ENCODE results near the gene VENTX. TPM values are rescaled to one million over a fixed set of nuclear protein-coding genes. Genes with fewer than 3 reads are reported as not detected.

VENTX gene
- total and polyA plus RNA-seq, 2 donors (not counting 3 experiments of a cell fraction or from before 2014, with no cell fraction given), result not detected

DNA sequence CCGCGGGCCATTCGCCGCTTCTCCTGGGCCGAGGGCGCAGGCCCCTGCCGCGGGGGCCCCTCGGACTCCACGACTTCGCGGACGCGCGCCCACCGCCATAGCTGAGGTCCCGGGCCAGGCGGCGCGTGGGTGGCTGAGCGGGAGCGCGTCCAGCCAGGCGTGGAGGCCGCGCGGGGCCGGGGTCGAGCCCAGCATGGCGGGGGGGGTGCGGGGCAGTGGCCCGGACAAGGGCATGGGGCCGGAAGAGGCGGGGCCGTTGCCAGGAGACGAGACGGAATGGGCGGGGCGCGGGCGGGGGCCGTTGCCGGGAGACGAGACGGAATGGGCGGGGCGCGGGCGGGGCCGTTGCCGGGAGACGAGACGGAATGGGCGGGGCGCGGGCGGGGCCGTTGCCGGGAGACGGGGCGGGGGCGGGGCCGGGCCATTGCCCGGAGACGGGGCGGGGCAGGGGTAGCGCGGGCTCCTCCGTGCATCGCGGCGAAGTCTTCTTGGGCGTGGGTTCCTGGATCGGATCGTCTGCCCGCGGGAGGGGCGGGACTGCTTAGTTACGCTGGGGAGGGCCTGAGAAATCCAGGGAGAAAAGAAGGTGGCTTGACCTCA lies 24.2 kb downstream of the VENTX start:
- H3K9ac ChIP-seq (replicated peaks; ENCODE audit: extremely low read depth, insufficient read depth, low read length), result no peak overlapping the region
- no peaks in the 10 kb centered on the region for H3K9me3 ChIP-seq (replicated peaks; ENCODE audit: control insufficient read depth, insufficient read depth, low read length)
- FAIRE-seq (no peak), DNase-seq (ENCODE audit: low read depth, low spot score) (peak; percentile 16)
- peak overlapping the region; percentile 13 to 40 (median 25) for H3K4me3 ChIP-seq (replicated peaks in 1 of 3; ENCODE audit: insufficient read depth in 1 of 3, low read depth in 1 of 3, low read length in 3 of 3)
- CTCF ChIA-PET, result no interaction called here
- no peaks in the 10 kb centered on the region for H3K79me2 ChIP-seq (ENCODE audit: control insufficient read depth, insufficient read depth, low read length)
- TF ChIP-seq POLR2A (IDR thresholded peaks at IDR 0.05; ENCODE audit: low read depth, low read length) (peak; percentile 21), POLR2AphosphoS5 (IDR thresholded peaks at IDR 0.05; ENCODE audit: insufficient read depth, low read depth, low read length) (no peak)
- no peak overlapping the region for H3K27ac ChIP-seq (ENCODE audit: insufficient read depth, low read depth, low read length)
- H3K9me1 ChIP-seq (replicated peaks; ENCODE audit: control insufficient read depth, extremely low read depth, insufficient read depth, low read length), result no peaks in the 10 kb centered on the region
- H3K27me3 ChIP-seq (ENCODE audit: control insufficient read depth in 2 of 2, insufficient read depth in 2 of 2, low read length in 2 of 2), result peaks cover 0 to 4% of the 10 kb centered on the region in 2 experiments
- no TSS peak for BruUV-seq (replicated peaks)
- H3K36me3 ChIP-seq (ENCODE audit: control insufficient read depth in 2 of 2, extremely low read depth in 1 of 2, insufficient read depth in 2 of 2, low read length in 2 of 2), result no peaks in the 10 kb centered on the region
- POLR2A ChIA-PET, result no interaction called here
- intact Hi-C loops (cut with micrococcal nuclease), result no loop called here
- H3K4me1 ChIP-seq (ENCODE audit: control insufficient read depth, extremely low read depth, insufficient read depth, low read length), result peaks cover 26% of the 10 kb centered on the region
- peak overlapping the region; percentile 39 for H3K4me2 ChIP-seq (ENCODE audit: insufficient read depth, low read length)
- dilution Hi-C loops (cut with MboI; ENCODE audit: extremely low pct_ligation_motif_present, low sequenced_read_pairs), result no loop called here
- no peaks in the 10 kb centered on the region for H4K20me1 ChIP-seq (replicated peaks; ENCODE audit: control insufficient read depth, extremely low read depth, insufficient read depth, low read length)
- peak overlapping the region; percentile 49 for H2AFZ ChIP-seq (ENCODE audit: low read depth, low read length)

DNA sequence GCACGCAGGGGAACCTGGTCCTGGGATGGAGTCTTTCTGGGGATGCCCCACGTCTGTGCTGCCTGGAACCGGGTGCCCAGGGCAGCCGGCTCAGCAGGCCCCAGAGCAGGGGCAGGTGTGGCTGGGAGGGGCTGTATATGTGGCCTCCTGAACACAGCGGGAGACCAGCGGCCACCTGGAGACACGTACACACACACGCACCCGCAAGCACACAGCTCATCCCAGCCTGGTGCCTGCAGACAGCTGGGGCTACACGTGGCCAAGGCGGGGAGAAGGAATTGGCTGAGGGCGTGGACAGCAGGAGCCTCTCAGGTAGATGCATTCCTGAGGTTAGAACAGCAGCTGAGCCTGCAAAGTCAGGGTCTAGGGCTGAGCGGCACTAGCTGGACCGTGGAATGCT lies 25.0 kb downstream of the VENTX start:
- no peak for DNase-seq (ENCODE audit: low read depth, low spot score)
- ChIA-PET POLR2A (no interaction called here), CTCF (no interaction called here)
- no peaks in the 10 kb centered on the region for H3K36me3 ChIP-seq (ENCODE audit: control insufficient read depth in 2 of 2, extremely low read depth in 1 of 2, insufficient read depth in 2 of 2, low read length in 2 of 2)
- TF ChIP-seq FOS (IDR thresholded peaks at IDR 0.05; ENCODE audit: borderline replicate concordance, insufficient read depth, low read length), result no peak
- H3K4me3 ChIP-seq (replicated peaks in 1 of 3; ENCODE audit: insufficient read depth in 1 of 3, low read depth in 1 of 3, low read length in 3 of 3), result no peak overlapping the region
- no peak overlapping the region for H3K9ac ChIP-seq (replicated peaks; ENCODE audit: extremely low read depth, insufficient read depth, low read length)
- intact Hi-C loops (cut with micrococcal nuclease), result no loop called here
- H2AFZ ChIP-seq (ENCODE audit: low read depth, low read length), result no peak overlapping the region
- H3K4me1 ChIP-seq (ENCODE audit: control insufficient read depth, extremely low read depth, insufficient read depth, low read length), result peaks cover 19% of the 10 kb centered on the region
- H3K27ac ChIP-seq (ENCODE audit: insufficient read depth, low read depth, low read length), result no peak overlapping the region
- no TSS peak for BruUV-seq (replicated peaks)
- H3K79me2 ChIP-seq (ENCODE audit: control insufficient read depth, insufficient read depth, low read length), result no peaks in the 10 kb centered on the region
- no peak overlapping the region for H3K4me2 ChIP-seq (ENCODE audit: insufficient read depth, low read length)
- FAIRE-seq, result no peak
- peaks cover 0 to 4% of the 10 kb centered on the region in 2 experiments for H3K27me3 ChIP-seq (ENCODE audit: control insufficient read depth in 2 of 2, insufficient read depth in 2 of 2, low read length in 2 of 2)
- H3K9me1 ChIP-seq (replicated peaks; ENCODE audit: control insufficient read depth, extremely low read depth, insufficient read depth, low read length), result no peaks in the 10 kb centered on the region
- H4K20me1 ChIP-seq (replicated peaks; ENCODE audit: control insufficient read depth, extremely low read depth, insufficient read depth, low read length), result no peaks in the 10 kb centered on the region
- dilution Hi-C loops (cut with MboI; ENCODE audit: extremely low pct_ligation_motif_present, low sequenced_read_pairs), result no loop called here
- H3K9me3 ChIP-seq (replicated peaks; ENCODE audit: control insufficient read depth, insufficient read depth, low read length), result no peaks in the 10 kb centered on the region

All from endothelial cell of umbilical vein (primary cell).